GM18858 (cell line): ENCODE data around the gene MICAL2.

ENCODE experiments used
- ATAC-seq: cut with Tn5 transposase; IDR thresholded peaks from one replicate; pipeline ENCODE4 v1.9.1; 2021; ENCODE audit not compliant: unreplicated experiment

The MICAL2 gene

GRCh38 chr11:12200991-12201985, 90.9 kb downstream of the MICAL2 start:
- no peak for ATAC-seq

GRCh38 chr11:12202661-12203310, 92.4 kb downstream of the MICAL2 start:
- no peak for ATAC-seq

GRCh38 chr11:12204506-12204905, 94.1 kb downstream of the MICAL2 start:
- ATAC-seq = no peak

GRCh38 chr11:12205330-12205729, 94.9 kb downstream of the MICAL2 start:
- ATAC-seq = no peak

- ATAC-seq = no peak
Observed at GRCh38 chr11:12206529-12206928, 96.1 kb downstream of the MICAL2 start.

GRCh38 chr11:12207384-12208150, 97.2 kb downstream of the MICAL2 start:
- ATAC-seq = no peak

GRCh38 chr11:12209096-12209495, 98.7 kb downstream of the MICAL2 start:
- no peak for ATAC-seq

- no peak for ATAC-seq
Observed at GRCh38 chr11:12210200-12210599, 99.8 kb downstream of the MICAL2 start.

GRCh38 chr11:12211331-12212065, 101.1 kb downstream of the MICAL2 start:
- ATAC-seq = no peak

- ATAC-seq = no peak
Observed at GRCh38 chr11:12212174-12212820, 101.9 kb downstream of the MICAL2 start.

GRCh38 chr11:12212821-12213185, 102.4 kb downstream of the MICAL2 start:
- no peak for ATAC-seq

- no peak for ATAC-seq
Observed at GRCh38 chr11:12213883-12214282, 103.5 kb downstream of the MICAL2 start.

- ATAC-seq = no peak
Observed at GRCh38 chr11:12214751-12215150, 104.4 kb downstream of the MICAL2 start.

- ATAC-seq = no peak
Observed at GRCh38 chr11:12215181-12215593, 104.8 kb downstream of the MICAL2 start.

- ATAC-seq = no peak
Observed at GRCh38 chr11:12216041-12216451, 105.7 kb downstream of the MICAL2 start.

- no peak for ATAC-seq
Observed at GRCh38 chr11:12216671-12217374, 106.4 kb downstream of the MICAL2 start.

- no peak for ATAC-seq
Observed at GRCh38 chr11:12217879-12218278, 107.5 kb downstream of the MICAL2 start.

GRCh38 chr11:12218909-12219308, 108.5 kb downstream of the MICAL2 start:
- no peak for ATAC-seq

- no peak for ATAC-seq
Observed at GRCh38 chr11:12219757-12220156, 109.4 kb downstream of the MICAL2 start.

GRCh38 chr11:12220305-12220704, 109.9 kb downstream of the MICAL2 start:
- no peak for ATAC-seq
